HG03064 (cell line): ENCODE measurements around the gene GGCX.
"Not testable (repeated sequence)": the region's sequence is repeated elsewhere in the genome, so short reads cannot be mapped to it uniquely, and the experiment has no call there.

Source experiments
- ATAC-seq: cut with Tn5 transposase; IDR thresholded peaks from one replicate; pipeline ENCODE4 v1.9.1; 2021; ENCODE audit warnings: low read depth; ENCODE audit not compliant: unreplicated experiment

GGCX gene

GRCh38 chr2:85594715-85595300, 33.5 kb upstream of the GGCX start:
- no peak for ATAC-seq

- no peak for ATAC-seq
These were observed 31.7 kb upstream of the GGCX start for GRCh38 chr2:85593023-85593422.

GRCh38 chr2:85592299-85592698, 31.0 kb upstream of the GGCX start:
- ATAC-seq = not testable (repeated sequence)

- ATAC-seq = no peak
These were observed 30.3 kb upstream of the GGCX start for GRCh38 chr2:85591563-85591962.

GRCh38 chr2:85590950-85591349, 29.7 kb upstream of the GGCX start:
- ATAC-seq = no peak

GRCh38 chr2:85589982-85590791, 28.9 kb upstream of the GGCX start:
- ATAC-seq = no peak

- ATAC-seq = no peak
These were observed 27.9 kb upstream of the GGCX start for GRCh38 chr2:85589181-85589580.

- ATAC-seq = no peak
These were observed 27.4 kb upstream of the GGCX start for GRCh38 chr2:85588645-85589044.

- ATAC-seq = no peak
These were observed 26.9 kb upstream of the GGCX start for GRCh38 chr2:85588236-85588635.

GRCh38 chr2:85585781-85586105, 24.4 kb upstream of the GGCX start:
- no peak for ATAC-seq

GRCh38 chr2:85584857-85585780, 23.8 kb upstream of the GGCX start:
- no peak for ATAC-seq

GRCh38 chr2:85584354-85584856, 23.1 kb upstream of the GGCX start, which contains the start of gene VAMP5:
TSS of gene VAMP5 (plus strand) at chr2:85584431. CDS start at chr2:85584491, 60 bp downstream.
- ATAC-seq = no peak

GRCh38 chr2:85583667-85584353, 22.5 kb upstream of the GGCX start:
- no peak for ATAC-seq

- no peak for ATAC-seq
These were observed 21.2 kb upstream of the GGCX start for GRCh38 chr2:85582492-85582891.

GRCh38 chr2:85580206-85580605, 18.9 kb upstream of the GGCX start:
- no peak for ATAC-seq

- ATAC-seq = no peak
These were observed 18.1 kb upstream of the GGCX start for GRCh38 chr2:85579266-85579935.

- peak; percentile 23 for ATAC-seq
These were observed 17.2 kb upstream of the GGCX start for GRCh38 chr2:85578243-85579180.

GRCh38 chr2:85577386-85578242, 16.3 kb upstream of the GGCX start, which contains the start of gene VAMP8:
TSS of gene VAMP8 (plus strand) at chr2:85577586. CDS start at chr2:85577647, 61 bp downstream.
- peak; percentile 54 for ATAC-seq
